Peyer's patch (tissue), 4 donors: Measurements from ENCODE around the gene ALG6. TPM values are rescaled to one million over a fixed set of nuclear protein-coding genes. Genes with fewer than 3 reads are reported as not detected.

ENCODE experiments used
- DNase-seq, 3 donors: peaks; one replicate each; pipeline ENCODE4 v3.0.0-alpha.2; 2017 to 2019
- H3K27ac ChIP-seq, 4 donors: fragments of 200-600 bp; sonication (generic); one replicate each; pipeline ENCODE4 v1.5.1; 2016 to 2019
- H3K27me3 ChIP-seq, 2 donors: fragments of 200-600 bp; sonication (generic); one replicate each; pipeline ENCODE4 v1.5.1; 2019
- H3K36me3 ChIP-seq, 3 donors: fragments of 200-600 bp; sonication (generic); one replicate each; pipeline ENCODE4 v1.5.1; 2016 to 2019
- H3K4me1 ChIP-seq, 4 donors: fragments of 200-600 bp; sonication (generic); one replicate each; pipeline ENCODE4 v1.5.1; 2016 to 2019
- H3K4me3 ChIP-seq, 4 donors: fragments of 200-600 bp; sonication (generic); 1 replicate in 3 of 4; 2 replicates in 1 of 4; pipeline ENCODE4 v1.5.1; 2016 to 2019; ENCODE audit warnings: mild to moderate bottlenecking in 1 of 4
- H3K9me3 ChIP-seq, 4 donors: fragments of 200-600 bp; sonication (generic); one replicate each; pipeline ENCODE4 v1.5.1; 2016 to 2019; ENCODE audit warnings: mild to moderate bottlenecking in 1 of 4
- CTCF ChIP-seq, 6 experiments: fragments of 450-650 bp in 4 of 6; fragments of 200-600 bp in 2 of 6; sonication (generic) in 1 of 6; IDR thresholded peaks; one replicate each; pipeline ENCODE4 v1.5.1; 2017 to 2019; ENCODE audit warnings: antibody characterized with exemption in 6 of 6, mild to moderate bottlenecking in 3 of 6, moderate library complexity in 1 of 6
- POLR2A ChIP-seq, 2 donors: fragments of 450-650 bp; IDR thresholded peaks; one replicate each; pipeline ENCODE4 v1.5.1; 2017; ENCODE audit warnings: antibody characterized with exemption in 2 of 2, mild to moderate bottlenecking in 2 of 2, moderate library complexity in 2 of 2
- total RNA-seq, 4 donors: library from RNA; depleted of rRNA; stranded (reverse); fragments of >200 nt; gene quantifications; one replicate each; pipeline ENCODE4 v1.1.0, GENCODE V29; 2016

ALG6 gene
- total RNA-seq, 4 donors from 2014 or later, result 10.8 to 46.2 (median 20.7) TPM

- H3K27ac ChIP-seq, result no peak overlapping the region
- no peaks in the 10 kb centered on the region for H3K27me3 ChIP-seq
- DNase-seq, result no peak
- H3K4me1 ChIP-seq, result no peaks in the 10 kb centered on the region
- H3K4me3 ChIP-seq, result no peak overlapping the region
- H3K36me3 ChIP-seq, result peaks cover 0 to 10% (median 0%) of the 10 kb centered on the region in 3 donors
- H3K9me3 ChIP-seq, result no peaks in the 10 kb centered on the region
- TF ChIP-seq POLR2A (IDR thresholded peaks at IDR 0.05), result no peak
- no peak for TF ChIP-seq CTCF (IDR thresholded peaks at IDR 0.05)
Measured at GRCh38 chr1:63407002-63407401, 39.6 kb downstream of the ALG6 start.

GRCh38 chr1:63408331-63408730, 40.9 kb downstream of the ALG6 start:
- no peak for DNase-seq
- no peaks in the 10 kb centered on the region for H3K4me1 ChIP-seq
- H3K4me3 ChIP-seq, result no peak overlapping the region
- H3K27me3 ChIP-seq, result no peaks in the 10 kb centered on the region
- H3K9me3 ChIP-seq, result no peaks in the 10 kb centered on the region
- H3K27ac ChIP-seq, result no peak overlapping the region
- TF ChIP-seq POLR2A (IDR thresholded peaks at IDR 0.05) (no peak), CTCF (IDR thresholded peaks at IDR 0.05) (no peak)
- H3K36me3 ChIP-seq, result peaks cover 0 to 13% (median 0%) of the 10 kb centered on the region in 3 donors

DNA sequence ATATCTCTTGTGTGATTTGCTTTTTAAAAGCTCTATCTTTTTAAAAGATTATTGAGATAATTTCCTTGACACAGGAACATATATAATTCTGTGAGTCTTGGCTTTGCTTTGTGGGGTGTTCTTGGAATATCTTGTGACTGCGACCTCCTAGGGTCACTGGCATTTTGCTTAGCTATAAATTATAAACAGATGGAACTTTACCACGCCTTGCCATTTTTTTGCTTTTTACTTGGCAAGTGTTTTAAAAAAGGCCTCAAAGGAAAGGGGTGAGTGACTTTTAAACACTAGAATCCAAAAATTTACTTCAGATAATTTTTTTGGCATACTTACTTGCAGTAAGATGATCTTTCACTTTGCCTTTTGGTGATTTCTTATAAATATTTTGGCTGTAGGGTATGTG, 43.6 kb downstream of the ALG6 start:
- H3K4me1 ChIP-seq, result no peaks in the 10 kb centered on the region
- no peak overlapping the region for H3K27ac ChIP-seq
- peaks cover 0 to 7% (median 0%) of the 10 kb centered on the region in 3 donors for H3K36me3 ChIP-seq
- no peak for DNase-seq
- TF ChIP-seq CTCF (IDR thresholded peaks at IDR 0.05) (no peak), POLR2A (IDR thresholded peaks at IDR 0.05) (no peak)
- H3K9me3 ChIP-seq, result no peaks in the 10 kb centered on the region
- H3K4me3 ChIP-seq, result no peak overlapping the region
- no peaks in the 10 kb centered on the region for H3K27me3 ChIP-seq

GRCh38 chr1:63413394-63413793, 46.0 kb downstream of the ALG6 start:
- peaks cover 0 to 7% (median 0%) of the 10 kb centered on the region in 3 donors for H3K36me3 ChIP-seq
- TF ChIP-seq CTCF (IDR thresholded peaks at IDR 0.05) (no peak), POLR2A (IDR thresholded peaks at IDR 0.05) (no peak)
- no peak overlapping the region for H3K4me3 ChIP-seq
- no peak overlapping the region for H3K27ac ChIP-seq
- no peaks in the 10 kb centered on the region for H3K9me3 ChIP-seq
- no peaks in the 10 kb centered on the region for H3K27me3 ChIP-seq
- H3K4me1 ChIP-seq, result no peaks in the 10 kb centered on the region
- no peak for DNase-seq

DNA sequence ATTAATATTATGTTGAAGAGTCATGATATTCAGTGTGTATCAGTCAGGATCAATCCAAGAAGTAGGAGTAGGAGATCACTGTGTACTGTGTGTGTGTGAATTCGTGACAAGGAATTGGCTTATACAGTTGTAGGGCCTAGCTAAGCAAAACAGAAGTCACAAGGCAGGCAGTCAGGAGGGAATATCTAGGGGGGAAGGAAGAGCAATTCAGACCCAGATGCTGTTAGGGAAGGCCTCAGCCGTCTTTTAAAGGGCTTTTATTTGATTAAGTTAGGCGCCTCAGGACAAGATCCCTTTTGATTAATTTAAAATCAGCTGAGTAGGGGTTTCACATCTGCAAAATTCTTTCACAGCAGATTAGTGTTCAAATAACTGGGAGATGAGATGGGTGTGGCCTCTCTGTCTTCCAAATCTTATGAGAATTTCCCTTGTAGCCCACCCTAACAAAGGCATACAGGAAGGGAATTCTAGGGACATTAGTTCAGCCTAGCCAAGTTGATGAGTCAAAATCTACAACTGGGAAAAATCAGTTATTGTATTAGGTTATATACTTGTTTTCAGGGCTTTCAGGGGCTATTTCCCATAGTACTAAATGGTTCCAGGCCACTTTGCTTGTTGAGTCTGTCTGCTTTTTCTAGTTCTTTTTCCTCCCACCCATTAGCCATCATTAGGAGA, 47.4 kb downstream of the ALG6 start:
- H3K27me3 ChIP-seq, result no peaks in the 10 kb centered on the region
- no peak for DNase-seq
- no peak overlapping the region for H3K27ac ChIP-seq
- H3K4me1 ChIP-seq, result no peaks in the 10 kb centered on the region
- no peaks in the 10 kb centered on the region for H3K9me3 ChIP-seq
- H3K36me3 ChIP-seq, result peaks cover 0 to 7% (median 0%) of the 10 kb centered on the region in 3 donors
- no peak overlapping the region for H3K4me3 ChIP-seq
- TF ChIP-seq POLR2A (IDR thresholded peaks at IDR 0.05) (no peak), CTCF (IDR thresholded peaks at IDR 0.05) (no peak)
